Ammon's horn (tissue), 1 donor: ENCODE data around the gene SLC19A1.
"Not testable (repeated sequence)": the region's sequence is repeated elsewhere in the genome, so short reads cannot be mapped to it uniquely, and the experiment has no call there.

ENCODE experiments used
- DNase-seq: peaks from one replicate; pipeline ENCODE4 v3.0.0-alpha.2; 2016; ENCODE audit warnings: low spot score

The SLC19A1 gene

DNA sequence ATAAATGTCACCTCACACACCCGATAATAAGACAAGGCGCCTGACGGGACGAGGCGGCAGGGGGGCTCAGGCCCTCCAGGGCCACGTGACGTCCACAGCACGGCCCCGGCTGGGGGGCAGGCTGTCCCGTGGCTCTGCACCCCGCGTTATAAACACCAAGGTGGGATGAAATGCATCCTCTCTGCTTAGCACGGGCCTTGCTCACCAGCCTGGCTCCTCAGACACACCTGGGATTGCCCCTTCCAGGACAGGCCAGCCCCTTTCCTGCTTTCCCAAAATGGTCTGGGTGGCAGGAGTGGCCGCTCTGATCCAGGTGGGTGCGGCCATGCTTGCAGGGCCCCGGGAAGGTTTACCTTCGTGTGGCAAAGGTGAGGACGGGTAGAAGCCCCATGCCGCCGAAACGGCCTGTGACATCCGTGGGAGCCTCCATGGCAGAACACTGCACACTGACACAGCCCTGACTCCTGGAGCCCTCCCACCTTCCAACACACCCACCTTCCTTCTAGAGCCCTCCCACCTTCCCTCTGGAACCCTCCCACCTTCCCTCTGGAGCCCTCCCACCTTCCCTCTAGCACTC lies 35.9 kb downstream of the SLC19A1 start:
- no peak for DNase-seq

DNA sequence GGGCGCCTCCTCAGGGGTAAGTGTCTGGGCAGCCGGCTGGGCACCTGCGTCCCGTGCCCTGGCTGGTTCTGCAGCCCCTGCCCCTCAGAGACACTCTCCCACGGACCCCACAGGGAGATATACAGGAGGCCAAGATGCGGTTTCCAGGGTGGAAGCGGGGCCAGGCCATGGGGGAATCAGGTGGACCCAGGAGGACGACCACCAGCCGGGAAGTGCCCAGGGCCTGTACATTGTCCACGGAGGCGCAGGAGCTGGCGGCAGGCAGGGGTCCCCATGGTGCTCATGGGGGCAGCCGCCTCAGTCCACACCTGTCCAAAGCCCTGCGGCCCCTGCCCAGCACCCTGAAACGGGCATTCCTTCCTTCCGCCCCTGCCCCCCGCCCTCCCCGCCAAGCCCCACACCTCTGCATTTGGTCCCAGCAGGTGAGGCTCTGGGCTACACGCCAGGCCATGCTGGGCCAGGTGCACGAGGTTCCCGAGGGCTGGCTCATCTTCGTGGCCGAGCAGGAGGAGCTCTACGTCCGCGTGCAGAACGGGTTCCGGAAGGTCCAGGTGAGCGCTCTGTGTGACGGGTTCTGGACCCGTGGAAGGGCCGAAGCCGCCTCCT lies 36.7 kb downstream of the SLC19A1 start:
- DNase-seq = no peak

DNA sequence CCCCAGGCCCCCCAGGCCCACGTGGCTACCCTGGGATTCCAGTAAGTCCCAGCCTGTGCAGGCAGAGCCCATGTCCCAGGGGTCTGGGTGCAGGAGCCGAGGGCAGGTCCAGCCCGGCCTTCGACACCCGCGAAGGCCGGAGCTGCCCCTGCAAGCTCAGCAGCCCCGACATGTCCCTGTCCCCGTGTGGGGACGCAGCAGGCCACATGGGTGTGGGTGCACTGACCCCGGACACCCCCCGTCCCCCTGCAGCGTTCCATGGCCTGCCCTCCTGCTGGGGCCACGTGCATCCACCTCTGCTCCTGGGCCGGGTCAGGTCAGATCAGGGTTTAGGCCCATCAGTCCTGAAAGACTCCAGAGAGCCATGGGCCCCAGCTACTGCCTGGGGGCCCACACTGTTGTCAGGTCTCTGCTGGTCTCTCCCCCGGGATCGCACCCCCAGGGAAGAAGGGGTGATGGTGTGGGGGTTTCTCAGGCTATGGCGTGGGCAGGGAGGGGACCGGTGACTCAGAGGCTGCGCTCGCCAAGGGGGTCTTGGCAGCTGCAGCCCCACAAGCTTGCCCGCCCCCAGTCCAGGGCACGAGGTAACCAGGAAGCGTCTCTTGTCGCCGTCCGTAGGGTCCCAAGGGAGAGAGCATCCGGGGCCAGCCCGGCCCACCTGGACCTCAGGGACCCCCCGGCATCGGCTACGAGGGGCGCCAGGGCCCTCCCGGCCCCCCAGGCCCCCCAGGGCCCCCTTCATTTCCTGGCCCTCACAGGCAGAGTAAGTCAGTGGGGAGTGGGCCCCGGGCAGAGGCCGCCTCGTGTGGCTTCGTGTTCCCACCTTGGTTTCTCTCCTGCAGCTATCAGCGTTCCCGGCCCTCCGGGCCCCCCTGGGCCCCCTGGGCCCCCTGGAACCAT lies 37.5 kb downstream of the SLC19A1 start:
- no peak for DNase-seq

DNA sequence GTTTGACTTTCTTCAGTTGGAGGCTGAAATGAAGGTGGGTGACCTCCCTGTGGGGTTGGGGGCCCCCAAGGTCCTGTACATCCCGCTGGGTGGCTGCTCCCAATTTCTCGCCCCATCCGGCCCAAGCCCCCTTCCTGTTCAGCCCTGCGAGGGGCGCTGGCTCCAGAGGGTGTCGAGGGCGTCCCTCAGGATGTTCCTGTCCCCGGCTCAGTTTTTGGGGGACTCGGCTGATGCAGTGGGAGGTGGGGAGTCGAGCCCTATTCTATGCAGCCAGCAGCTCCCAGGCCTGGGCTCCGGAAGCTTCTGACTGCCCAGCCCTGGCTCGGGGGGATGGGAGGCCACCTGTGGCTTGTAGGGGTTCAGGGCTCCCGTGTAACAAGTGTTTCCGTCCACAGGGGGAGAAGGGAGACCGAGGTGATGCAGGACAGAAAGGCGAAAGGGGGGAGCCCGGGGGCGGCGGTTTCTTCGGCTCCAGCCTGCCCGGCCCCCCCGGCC lies 38.2 kb downstream of the SLC19A1 start:
- DNase-seq = no peak

DNA sequence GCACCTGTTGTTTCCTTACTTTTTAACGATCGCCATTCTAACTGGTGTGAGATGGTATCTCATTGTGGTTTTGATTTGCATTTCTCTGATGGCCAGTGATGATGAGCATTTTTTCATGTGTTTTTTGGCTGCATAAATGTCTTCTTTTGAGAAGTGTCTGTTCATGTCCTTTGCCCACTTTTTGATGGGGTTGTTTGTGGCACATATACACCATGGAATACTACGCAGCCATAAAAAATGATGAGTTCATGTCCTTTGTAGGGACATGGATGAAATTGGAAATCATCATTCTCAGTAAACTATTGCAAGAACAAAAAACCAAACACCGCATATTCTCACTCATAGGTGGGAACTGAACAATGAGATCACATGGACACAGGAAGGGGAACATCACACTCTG lies 39.0 kb downstream of the SLC19A1 start:
- DNase-seq = not testable (repeated sequence)

DNA sequence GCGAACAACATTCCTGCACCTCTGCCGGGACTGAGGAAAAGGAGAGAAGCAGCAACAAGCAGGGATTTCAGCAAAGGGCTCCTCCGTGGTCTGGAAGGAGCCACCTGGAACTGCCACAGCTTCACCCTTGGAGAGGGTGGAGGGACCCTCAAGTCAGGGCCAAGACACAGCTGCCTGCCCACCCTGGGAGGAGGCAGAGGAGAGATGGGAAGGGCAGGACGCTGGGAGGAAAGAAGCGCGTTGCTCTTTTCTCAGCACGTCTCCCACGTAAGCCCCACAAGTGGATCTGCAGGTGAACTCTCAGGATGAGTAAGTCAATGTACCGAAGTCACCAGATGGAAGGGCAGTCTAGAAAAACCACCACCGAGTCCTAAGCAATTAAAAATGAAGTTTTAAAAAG lies 39.6 kb downstream of the SLC19A1 start:
- DNase-seq = no peak

DNA sequence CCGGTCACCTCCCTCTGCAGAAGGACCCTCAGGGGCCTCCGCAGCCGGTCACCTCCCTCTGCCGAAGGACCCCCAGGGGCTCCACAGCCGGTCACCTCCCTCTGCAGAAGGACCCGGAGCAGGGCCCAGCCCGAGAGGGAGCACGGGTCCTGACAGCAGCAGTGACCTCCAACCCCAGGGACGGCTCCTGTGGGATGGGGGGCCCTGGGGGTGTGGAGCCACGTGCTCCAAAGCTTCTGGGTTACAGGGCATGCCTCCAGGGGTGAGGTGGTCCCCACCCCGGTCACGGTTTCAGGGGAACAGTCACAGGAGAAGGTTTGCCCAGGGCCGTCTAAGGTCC lies 40.3 kb downstream of the SLC19A1 start:
- DNase-seq = no peak

DNA sequence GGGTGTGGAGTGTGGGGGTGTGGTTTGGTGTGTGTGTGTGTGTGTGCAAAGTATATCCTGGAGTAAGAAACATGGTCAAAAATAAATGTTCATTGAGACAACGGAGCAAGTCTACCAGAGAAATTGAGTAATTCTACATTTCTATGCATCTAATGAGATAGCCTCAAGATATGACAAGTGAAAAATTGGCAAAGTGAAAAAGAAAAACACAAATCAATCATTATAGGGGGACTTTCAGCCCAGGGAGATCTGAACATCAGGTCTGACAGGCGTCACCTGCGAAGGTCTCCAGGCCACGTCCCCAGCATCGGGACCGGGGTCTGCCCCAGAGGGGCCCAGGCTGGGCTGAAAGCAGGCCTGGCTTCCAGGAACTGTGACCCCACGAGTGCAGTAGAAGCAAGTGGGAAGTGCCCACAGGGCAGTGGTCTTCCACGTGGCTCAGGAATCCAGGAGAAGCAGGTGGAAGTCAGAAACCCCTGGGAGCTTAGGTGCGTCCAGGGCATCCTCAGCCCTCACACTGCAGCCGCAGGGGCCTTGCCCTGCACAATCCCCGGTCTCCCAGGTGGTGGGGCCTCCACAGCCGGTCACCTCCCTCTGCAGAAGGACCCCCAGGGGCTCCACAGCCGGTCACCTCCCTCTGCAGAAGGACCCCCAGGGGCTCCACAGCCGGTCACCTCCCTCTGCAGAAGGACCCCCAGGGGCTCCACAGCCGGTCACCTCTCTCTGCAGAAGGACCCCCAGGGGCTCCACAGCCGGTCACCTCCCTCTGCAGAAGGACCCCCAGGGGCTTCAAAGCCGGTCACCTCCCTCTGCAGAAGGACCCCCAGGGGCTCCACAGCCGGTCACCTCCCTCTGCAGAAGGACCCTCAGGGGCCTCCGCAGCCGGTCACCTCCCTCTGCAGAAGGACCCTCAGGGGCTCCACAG lies 40.9 kb downstream of the SLC19A1 start:
- DNase-seq = not testable (repeated sequence)

DNA sequence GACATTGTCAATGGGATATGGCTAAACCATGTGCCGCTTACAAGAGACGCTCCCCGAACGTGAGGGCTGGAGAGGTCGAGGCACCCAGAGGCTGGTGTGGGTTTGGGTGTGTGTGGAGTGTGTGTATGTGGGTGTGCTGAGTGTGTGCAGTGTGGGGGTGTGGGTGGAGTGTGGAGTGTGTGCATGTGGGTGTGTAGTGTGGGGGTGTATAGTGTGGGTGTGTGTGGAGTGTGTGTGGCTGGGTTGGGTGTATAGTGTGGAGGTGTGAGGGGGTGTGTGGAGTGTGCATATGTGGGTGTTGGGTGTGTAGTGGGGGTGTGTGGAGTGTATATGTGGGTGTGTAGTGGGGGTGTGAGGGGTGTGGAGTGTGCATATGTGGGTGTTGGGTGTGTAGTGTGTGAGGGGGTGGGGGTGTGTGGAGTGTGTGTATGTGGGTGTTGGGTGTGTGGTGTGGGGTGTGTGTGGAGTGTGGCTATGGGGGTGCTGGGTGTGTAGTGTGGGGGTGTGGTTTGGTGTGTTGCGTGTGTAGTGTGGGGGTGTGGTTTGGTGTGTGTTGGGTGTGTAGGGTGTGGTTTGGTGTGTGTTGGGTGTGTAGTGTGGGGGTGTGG lies 42.2 kb downstream of the SLC19A1 start:
- DNase-seq = no peak

DNA sequence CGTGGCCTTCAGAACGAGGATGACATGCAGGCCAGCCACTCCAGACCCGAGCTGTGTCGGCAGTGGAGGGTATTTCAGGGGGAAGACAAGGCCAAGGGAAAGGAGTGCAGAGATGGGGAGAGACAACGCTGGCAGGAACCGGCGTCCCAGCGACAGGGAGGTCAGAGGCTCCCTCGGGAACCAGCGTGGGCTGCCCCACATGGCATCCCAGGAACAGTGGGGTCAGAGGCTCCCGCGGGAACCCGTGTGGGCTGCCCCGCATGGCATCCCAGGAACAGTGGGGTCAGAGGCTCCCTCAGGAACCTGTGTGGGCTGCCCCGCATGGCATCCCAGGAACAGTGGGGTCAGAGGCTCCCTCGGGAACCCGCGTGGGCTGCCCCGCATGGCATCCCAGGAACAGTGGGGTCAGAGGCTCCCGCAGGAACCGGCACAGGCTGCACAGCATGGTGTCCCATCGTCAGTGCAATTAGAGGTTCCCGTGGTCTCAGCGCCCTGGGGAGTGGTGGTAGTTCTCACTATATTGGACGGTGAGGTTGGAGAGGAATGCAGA lies 43.0 kb downstream of the SLC19A1 start:
- no peak for DNase-seq

DNA sequence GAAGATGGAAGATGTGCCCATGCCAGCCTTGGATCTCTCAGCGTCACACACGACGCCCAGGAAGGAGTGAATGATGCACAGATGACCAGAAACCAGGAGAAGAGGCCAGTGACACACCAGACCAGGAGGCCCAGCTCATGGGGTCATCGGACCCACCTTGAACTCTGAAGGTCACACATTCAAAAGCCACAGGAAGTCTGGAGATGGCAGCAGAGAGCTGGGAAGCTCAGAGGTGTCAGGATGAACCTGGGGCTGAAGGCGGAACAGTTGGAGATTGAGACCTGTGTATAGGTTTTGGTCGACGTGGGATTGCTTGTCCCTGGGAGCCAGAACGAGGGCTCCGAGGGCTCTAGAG lies 43.6 kb downstream of the SLC19A1 start:
- no peak for DNase-seq

DNA sequence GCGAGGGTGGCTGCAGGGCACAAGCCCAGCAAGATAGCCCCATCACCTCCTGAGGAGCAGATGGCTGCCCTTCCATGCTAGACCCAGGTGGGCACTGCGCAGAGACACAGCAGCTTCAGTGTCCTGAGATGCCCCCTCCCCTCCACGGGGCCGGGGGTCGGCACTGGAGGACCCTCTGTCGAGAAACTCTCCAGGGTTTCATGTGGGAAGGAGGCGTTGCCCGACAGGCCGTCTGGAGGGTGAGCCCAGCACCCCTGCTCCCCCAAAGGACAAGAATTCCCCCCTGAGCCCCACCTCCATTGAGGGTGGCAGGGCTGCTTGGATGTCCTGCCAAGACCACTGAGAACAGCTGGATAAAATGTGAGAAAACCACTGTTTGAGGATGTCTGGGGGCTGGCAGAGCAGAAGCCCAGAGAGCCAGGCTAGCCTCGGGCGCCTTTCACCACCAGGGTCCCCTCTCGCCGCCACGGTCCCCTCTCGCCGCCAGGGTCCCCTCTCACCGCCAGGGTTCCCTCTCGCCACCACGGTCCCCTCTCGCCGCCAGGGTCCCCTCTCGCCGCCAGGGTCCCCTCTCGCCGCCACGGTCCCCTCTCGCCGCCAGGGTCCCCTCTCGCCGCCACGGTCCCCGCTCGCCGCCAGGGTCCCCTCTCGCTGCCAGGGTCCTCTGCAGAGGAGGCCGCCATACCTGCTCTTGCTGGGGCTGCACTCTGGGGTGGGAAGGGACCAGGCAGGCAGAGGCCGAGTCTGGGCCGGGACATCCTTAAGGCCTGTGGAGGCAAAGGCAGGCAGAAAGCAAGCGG lies 44.2 kb downstream of the SLC19A1 start:
- no peak for DNase-seq

DNA sequence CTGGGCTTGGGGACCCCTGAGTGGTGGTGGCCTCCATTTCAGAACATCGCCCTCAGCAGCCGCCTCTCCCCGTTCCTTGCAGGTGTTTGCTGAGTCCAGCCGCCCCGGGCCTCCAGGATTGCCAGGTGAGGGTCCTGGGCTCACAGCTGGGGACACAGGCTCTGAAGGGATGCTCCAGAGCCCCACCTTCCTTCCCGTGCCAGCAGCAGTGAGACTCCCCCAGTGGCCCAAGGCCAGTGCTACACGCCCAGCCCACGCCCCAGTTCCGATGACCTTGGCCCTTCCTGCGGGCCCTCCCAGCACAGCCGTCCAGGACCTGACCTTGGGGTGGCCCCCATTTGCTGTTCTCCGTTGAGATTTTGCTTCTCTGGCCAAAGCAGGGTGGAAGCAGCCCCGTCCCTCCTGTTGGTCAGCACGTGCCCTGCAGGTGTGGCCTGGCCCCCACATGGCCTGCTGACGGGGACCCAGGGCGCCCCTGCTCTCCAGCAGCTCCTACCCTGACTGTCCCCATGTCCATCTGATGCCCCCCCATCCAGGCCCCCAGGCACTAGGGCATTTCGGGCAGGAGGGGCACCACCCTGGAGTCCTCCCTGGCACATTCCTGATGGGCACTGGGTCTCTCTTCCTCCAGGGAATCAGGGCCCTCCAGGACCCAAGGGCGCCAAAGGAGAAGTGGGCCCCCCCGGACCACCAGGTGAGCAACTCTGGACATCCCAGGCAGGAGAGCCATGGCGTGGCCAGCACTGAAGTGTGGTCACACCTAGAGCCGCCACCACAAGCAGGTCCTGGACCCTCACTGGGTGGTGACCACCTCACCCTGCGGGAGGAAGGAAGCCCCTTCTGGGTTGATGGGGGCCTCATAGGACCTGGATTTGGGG lies 45.0 kb downstream of the SLC19A1 start:
- no peak for DNase-seq

DNA sequence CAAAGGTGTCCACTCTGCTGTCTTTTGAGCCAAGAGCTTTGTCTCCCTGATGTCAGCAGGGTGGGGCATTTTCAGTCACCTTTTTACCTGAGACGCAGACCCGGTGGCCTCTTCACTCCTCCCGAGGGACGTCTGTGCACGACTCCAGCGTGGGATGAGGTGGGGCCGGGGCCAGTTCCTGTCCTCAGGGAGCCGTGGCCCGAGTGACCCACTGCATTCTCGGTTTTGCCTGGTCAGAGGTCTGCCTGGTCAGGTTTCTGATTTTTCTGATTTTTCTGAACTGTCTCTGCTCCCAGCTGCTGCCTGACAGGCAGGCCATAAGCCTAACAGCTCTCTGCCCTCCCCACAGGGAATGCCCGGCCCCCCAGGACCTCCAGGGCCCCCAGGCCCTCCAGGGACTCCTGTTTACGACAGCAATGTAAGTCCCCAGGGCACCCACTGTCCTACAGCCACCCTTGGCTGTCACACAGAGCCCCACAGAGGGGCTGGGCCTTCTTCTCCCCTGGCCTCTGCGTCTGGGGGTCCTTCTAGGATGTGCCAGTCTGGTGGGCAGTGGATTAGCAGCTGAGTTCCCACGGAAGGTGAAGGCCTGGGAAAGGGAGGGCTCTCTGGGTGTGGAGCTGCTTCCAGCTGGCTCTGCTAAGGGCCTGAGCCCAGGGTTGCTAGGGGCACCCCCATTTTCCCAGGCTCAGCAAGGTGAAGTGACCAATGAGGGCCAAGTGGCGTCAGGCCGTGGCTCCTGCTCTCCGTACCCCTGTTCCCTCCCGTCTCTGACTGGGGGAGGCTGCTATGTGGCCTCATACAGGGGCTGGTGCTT lies 45.9 kb downstream of the SLC19A1 start:
- DNase-seq = no peak

DNA sequence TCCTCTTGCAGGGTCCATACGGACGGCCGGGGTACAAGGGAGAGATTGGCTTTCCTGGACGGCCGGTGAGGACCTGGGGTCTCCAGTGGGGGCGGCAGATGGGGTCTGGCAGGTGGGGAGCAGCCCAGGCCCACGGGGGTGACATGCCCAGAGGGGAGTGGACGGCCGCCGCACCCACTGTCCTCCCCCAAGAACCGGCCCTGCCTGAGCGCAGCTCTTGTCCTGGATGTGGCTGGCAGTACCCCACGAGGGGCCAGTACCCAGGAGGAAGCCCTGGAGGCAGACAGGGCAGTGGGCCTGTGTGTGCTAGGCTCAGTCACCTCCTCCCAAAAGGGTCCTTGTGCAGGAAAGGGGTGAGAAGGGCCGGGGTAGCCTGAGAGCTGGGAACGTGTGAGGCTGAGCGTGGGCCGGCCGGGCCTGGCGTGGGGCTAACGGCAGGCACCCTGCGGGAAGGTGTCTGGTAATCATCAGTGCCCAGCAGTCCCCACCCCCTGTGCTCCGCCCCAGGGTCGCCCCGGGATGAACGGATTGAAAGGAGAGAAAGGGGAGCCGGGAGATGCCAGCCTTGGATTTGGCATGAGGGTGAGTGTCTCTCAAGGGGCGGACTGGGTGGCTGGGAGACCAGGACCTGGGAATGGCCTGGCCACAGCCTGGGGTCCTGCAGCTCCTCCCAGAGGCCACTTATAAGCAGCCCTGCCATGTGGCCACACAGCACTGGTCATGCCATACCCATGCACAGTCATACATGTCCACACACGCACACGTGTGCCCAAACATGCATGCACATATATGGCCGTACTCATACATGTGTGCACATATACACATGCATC lies 47.2 kb downstream of the SLC19A1 start:
- no peak for DNase-seq

DNA sequence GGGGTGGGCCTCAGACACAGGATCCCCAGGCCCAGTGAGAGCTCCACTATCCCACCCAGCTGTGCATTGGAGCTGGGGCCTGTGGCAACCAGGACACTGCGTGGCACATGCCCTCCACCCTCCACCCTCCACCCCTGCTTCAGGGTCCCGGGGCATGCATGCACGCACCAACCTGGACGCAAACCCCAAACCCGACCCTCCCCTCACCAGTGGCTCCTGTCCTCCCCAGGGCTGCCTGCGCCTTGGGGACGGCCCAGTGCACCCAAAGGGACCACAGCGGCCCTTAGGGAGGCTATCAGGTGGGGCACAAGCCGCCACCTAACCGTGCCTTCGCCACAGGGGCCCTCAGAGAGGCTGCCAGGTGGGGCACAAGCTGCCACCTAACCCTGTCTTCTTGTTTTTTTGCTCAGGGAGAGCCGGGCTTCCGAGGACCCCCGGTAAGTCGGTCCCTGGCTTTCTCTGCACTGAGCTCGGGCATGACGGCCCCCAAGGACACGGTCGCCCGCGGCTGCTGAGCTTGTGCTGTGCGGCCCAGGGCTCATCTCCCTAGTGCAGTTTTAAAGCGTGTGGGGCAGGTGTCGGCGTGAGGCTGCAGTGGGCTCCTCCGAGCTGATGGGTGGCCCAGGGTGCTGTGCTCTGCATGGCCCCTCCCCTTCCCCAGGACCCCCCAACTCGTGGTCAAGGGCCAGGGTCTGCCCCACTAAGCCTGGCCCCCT lies 47.9 kb downstream of the SLC19A1 start:
- no peak for DNase-seq

DNA sequence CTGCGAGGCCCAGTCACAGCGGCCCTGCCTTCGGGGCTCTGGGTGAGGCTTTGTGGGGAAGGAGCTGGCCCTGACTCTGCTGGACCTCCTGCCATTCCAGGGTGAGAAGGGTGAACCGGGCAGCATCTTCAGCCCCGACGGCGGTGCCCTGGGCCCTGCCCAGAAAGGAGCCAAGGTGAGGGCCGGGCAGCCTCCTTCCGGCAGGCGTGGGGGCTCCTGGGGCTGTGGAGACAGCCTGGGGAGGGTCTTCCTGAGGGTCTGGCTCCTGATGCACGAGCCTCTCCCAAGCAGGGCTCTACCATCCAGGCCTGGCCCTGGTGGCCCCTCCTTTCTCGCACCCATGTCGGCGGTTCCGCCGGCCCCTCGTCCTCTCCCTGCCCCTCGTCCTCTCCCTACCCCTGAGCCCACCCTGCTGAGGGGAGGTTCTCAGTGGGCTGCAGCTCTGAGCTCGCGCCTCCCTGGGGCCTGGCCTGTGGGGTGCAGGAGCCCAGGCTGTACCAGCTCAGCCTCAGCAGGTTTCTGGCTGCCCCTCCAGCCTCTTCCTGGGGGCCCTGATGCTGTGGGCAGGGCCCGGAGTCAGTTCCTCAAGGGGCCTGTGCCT lies 48.7 kb downstream of the SLC19A1 start:
- no peak for DNase-seq
